Ishikawa (cell line): ENCODE data around the gene CCDC198.

Experiments used
- CREB1 ChIP-seq: IDR thresholded peaks from 2 replicates; pipeline ENCODE4 v1.6.1; 2012; ENCODE audit warnings: low read depth
- EGR1 ChIP-seq: IDR thresholded peaks from 2 replicates; pipeline ENCODE4 v1.6.1; 2012
- EP300 ChIP-seq: IDR thresholded peaks from 2 replicates; pipeline ENCODE4 v1.6.1; 2012; ENCODE audit warnings: borderline replicate concordance
- FOXM1 ChIP-seq: IDR thresholded peaks from 2 replicates; pipeline ENCODE4 v1.6.1; 2012; ENCODE audit warnings: low read depth, borderline replicate concordance
- NFIC ChIP-seq: IDR thresholded peaks from 2 replicates; pipeline ENCODE4 v1.6.1; 2012
- RAD21 ChIP-seq: IDR thresholded peaks from 2 replicates; pipeline ENCODE4 v1.6.1; 2012; ENCODE audit warnings: low read depth
- REST ChIP-seq: IDR thresholded peaks from 2 replicates; pipeline ENCODE4 v1.6.1; 2012; ENCODE audit warnings: low read depth, mild to moderate bottlenecking
- TAF1 ChIP-seq: IDR thresholded peaks from 2 replicates; pipeline ENCODE4 v1.6.1; 2012; ENCODE audit warnings: low read depth, mild to moderate bottlenecking
- TCF12 ChIP-seq: IDR thresholded peaks from 2 replicates; pipeline ENCODE4 v1.6.1; 2012; ENCODE audit warnings: low read depth
- TEAD4 ChIP-seq: IDR thresholded peaks from 2 replicates; pipeline ENCODE4 v1.6.1; 2012
- YY1 ChIP-seq: IDR thresholded peaks from 2 replicates; pipeline ENCODE4 v1.6.1; 2012; ENCODE audit warnings: low read depth
- ZBTB7A ChIP-seq: IDR thresholded peaks from 2 replicates; pipeline ENCODE4 v1.6.1; 2012; ENCODE audit warnings: low read depth
- TF ChIP-seq, protein P1 (sequence below): IDR thresholded peaks from 2 replicates; pipeline ENCODE4 v1.6.1; 2012
- TF ChIP-seq, protein P2 (sequence below): IDR thresholded peaks from 2 replicates; pipeline ENCODE4 v1.6.1; 2012

DNA sequence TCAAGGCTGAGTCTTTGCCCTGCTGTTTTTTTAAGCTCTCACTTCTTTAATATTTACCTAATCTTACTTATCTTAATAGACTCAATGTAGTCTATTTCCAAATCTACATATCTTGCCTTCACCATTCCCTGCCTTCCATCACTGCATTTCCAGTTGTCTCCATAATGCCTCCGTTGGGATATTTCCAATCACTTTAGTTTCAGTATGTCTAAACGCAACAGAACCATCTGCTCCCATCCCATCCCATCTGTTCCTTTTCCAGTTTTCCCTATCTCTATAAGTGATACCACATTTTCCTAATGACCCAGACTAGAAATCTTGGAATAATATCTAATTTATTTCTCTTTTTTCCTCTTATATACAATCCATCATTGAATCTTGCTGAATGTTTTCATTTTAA lies 15.1 kb upstream of the CCDC198 start:
- TF ChIP-seq, protein P1, sequence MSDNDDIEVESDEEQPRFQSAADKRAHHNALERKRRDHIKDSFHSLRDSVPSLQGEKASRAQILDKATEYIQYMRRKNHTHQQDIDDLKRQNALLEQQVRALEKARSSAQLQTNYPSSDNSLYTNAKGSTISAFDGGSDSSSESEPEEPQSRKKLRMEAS, result no peak
- TF ChIP-seq YY1, result no peak
- no peak for TF ChIP-seq REST
- no peak for TF ChIP-seq RAD21
- TF ChIP-seq EP300, result no peak
- no peak for TF ChIP-seq CREB1
- no peak for TF ChIP-seq TCF12
- TF ChIP-seq TAF1, result no peak
- no peak for TF ChIP-seq FOXM1
- TF ChIP-seq, protein P2, sequence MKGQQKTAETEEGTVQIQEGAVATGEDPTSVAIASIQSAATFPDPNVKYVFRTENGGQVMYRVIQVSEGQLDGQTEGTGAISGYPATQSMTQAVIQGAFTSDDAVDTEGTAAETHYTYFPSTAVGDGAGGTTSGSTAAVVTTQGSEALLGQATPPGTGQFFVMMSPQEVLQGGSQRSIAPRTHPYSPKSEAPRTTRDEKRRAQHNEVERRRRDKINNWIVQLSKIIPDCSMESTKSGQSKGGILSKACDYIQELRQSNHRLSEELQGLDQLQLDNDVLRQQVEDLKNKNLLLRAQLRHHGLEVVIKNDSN, result no peak
- TF ChIP-seq EGR1, result no peak
- TF ChIP-seq NFIC, result no peak
- no peak for TF ChIP-seq ZBTB7A
- TF ChIP-seq TEAD4, result no peak
